ENCODE results near the gene ZNF839.

DNA sequence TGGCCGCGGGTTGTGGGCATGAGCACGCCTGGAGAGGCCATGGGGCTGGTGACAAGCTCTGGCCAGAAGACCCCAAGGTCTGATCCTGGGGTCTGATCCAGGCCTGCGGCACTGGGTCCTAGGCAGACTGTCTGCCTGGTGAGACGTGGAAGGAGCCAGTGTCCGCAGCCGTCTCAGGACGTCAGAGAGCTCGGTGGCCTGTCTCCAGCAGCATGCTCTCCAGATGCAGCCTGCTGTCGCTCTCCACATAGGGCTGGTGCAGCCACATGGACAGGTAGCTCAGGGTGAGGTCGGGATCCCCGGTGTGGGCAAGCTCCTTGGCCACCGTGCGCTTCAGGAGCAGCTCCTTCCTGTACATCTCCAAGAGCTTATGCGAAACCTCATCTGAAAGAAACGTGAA, 28.8 kb downstream of the ZNF839 start:
- TF ChIP-seq NFRKB (IDR thresholded peaks at IDR 0.05) (no peak), FOXK2 (IDR thresholded peaks at IDR 0.05) (no peak), TARDBP (IDR thresholded peaks at IDR 0.05) (no peak), SP1 (IDR thresholded peaks at IDR 0.05) (no peak)

Measured in HEK293T (cell line).